Right lobe of liver (tissue), 4 donors: Measurements from ENCODE around the gene GNPTAB.

ENCODE experiments used
- CTCF ChIP-seq, 4 donors: fragments of 200-600 bp in 3 of 4; fragments of 450-650 bp in 1 of 4; IDR thresholded peaks; one replicate each; pipeline versions ENCODE4 v1.5.1 to v1.8.0; 2016 to 2022; ENCODE audit warnings: antibody characterized with exemption in 4 of 4, mild to moderate bottlenecking in 2 of 4
- POLR2A ChIP-seq: fragments of 450-650 bp; IDR thresholded peaks from one replicate; pipeline ENCODE4 v1.6.1; 2017; ENCODE audit warnings: antibody characterized with exemption, mild to moderate bottlenecking
- donor health status: DM: no; HTN: no; CAD: no.
- donor health status: DM: no; HTN: no; CAD: no.
- donor health status: DM: no; HTN: yes; CAD: no.

- TF ChIP-seq CTCF (IDR thresholded peaks at IDR 0.05) (no peak), POLR2A (no peak)
These were observed 86.9 kb downstream of the GNPTAB start for GRCh38 chr12:101743724-101744472.
